ENCODE data around the gene WDR33.

DNA sequence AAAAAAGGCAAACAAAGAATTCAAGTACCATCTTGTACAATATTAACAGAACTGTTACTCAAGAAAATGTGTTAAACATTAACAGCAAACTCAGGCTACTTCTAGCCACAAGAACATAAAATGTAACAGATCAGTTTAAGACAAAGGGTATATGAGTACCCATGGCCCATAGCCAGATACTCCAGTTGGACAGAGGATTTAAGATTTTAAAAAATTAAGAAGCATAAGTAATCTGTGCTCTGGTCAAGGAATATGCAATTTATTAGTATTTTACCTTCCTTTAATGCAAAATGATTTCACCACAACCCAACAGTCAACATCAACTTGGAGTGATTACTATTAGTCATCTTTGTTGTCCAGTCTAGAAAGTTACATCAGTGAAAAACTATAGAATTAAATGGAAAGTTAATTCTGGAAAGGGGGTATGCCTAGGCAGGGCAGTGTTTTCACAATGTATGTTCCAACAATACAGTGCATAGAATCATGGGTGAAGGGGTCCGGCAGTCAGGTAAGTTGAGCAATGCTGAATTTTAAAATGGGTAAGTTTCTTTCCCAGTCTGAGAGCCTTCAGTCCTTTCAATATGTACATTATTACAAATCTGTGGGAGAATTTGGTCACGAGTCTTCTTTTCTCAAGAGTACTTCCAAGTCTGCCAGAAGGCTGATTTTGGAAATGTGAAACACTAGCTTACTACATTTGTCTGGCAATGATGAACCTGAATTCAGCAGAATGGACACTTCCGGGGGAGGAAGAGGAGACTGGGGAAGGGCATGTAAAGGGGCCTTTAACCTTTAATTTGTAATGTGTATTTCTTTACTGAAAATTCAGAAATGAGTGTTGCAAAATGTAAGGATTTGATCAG is 75.2 kb downstream of the WDR33 start:
- TF ChIP-seq POLR2A (IDR thresholded peaks at IDR 0.05; ENCODE audit: low read depth, low read length) (no peak), MYC (IDR thresholded peaks at IDR 0.05; ENCODE audit: low read depth, low read length) (no peak)
- TF ChIP-seq, protein P1, sequence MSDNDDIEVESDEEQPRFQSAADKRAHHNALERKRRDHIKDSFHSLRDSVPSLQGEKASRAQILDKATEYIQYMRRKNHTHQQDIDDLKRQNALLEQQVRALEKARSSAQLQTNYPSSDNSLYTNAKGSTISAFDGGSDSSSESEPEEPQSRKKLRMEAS (IDR thresholded peaks at IDR 0.05; ENCODE audit: insufficient read depth, insufficient read length), result no peak
- TF ChIP-seq, protein P2, sequence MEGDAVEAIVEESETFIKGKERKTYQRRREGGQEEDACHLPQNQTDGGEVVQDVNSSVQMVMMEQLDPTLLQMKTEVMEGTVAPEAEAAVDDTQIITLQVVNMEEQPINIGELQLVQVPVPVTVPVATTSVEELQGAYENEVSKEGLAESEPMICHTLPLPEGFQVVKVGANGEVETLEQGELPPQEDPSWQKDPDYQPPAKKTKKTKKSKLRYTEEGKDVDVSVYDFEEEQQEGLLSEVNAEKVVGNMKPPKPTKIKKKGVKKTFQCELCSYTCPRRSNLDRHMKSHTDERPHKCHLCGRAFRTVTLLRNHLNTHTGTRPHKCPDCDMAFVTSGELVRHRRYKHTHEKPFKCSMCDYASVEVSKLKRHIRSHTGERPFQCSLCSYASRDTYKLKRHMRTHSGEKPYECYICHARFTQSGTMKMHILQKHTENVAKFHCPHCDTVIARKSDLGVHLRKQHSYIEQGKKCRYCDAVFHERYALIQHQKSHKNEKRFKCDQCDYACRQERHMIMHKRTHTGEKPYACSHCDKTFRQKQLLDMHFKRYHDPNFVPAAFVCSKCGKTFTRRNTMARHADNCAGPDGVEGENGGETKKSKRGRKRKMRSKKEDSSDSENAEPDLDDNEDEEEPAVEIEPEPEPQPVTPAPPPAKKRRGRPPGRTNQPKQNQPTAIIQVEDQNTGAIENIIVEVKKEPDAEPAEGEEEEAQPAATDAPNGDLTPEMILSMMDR (IDR thresholded peaks at IDR 0.05; ENCODE audit: extremely low read depth in 1 of 2, insufficient read depth in 1 of 2, low read depth in 1 of 2, low read length in 2 of 2), result no peak

Measured in endothelial cell of umbilical vein (primary cell).